B cell (primary cell): ENCODE data around the gene PDZD8. TPM values are rescaled to one million over a fixed set of nuclear protein-coding genes. Genes with fewer than 3 reads are reported as not detected.

Source experiments
- ATAC-seq: fragments of 200-7000 bp; cut with Tn5 transposase; one replicate; pipeline ENCODE4 v1.10.0; 2021; ENCODE audit warnings: low read depth, mild to moderate bottlenecking, moderate number of reproducible peaks, moderate library complexity
- CTCF ChIA-PET: fragments of 350-600 bp; sonication (Branson Sonifier 250); formaldehyde crosslinking; loops from one replicate; lab custom pipeline; 2021; ENCODE audit warnings: antibody characterized with exemption, inconsistent platforms; lab: Charles Lee
- POLR2A ChIA-PET: fragments of 350-600 bp; sonication (Branson Sonifier 250); formaldehyde crosslinking; loops from one replicate; lab custom pipeline; 2021; ENCODE audit warnings: antibody characterized with exemption; lab: Charles Lee
- DNase-seq: peaks from one replicate; pipeline ENCODE4 v3.0.0; 2013
- H2AFZ ChIP-seq: 2 replicates; pipeline ENCODE4 v1.6.1; 2012; ENCODE audit warnings: mild to moderate bottlenecking, low read depth, low read length; ENCODE audit not compliant: insufficient read depth, poor library complexity, severe bottlenecking
- H3K27ac ChIP-seq, 2 donors: 1 replicate in 1 of 2; 2 replicates in 1 of 2; pipeline ENCODE4 v1.5.1; 2012 to 2013; ENCODE audit warnings: low read length in 2 of 2, mild to moderate bottlenecking in 2 of 2, moderate library complexity in 1 of 2
- H3K27me3 ChIP-seq, 4 experiments: fragments of 200-600 bp in 1 of 4; sonication (generic) in 1 of 4; replicated peaks in 1 of 4; 1 replicate in 2 of 4; 2 replicates in 2 of 4; pipeline versions ENCODE4 v1.6.1 to v1.7.0; 2013 to 2016; ENCODE audit warnings: low read length in 3 of 4, mild to moderate bottlenecking in 2 of 4, mixed read lengths in 1 of 4, moderate library complexity in 1 of 4; ENCODE audit not compliant: insufficient read depth in 4 of 4, control insufficient read depth in 3 of 4; ENCODE audit errors: control extremely low read depth in 1 of 4
- H3K36me3 ChIP-seq, 2 experiments: replicated peaks in 1 of 2; 1 replicate in 1 of 2; 2 replicates in 1 of 2; pipeline versions ENCODE4 v1.6.1 to v1.7.1; 2013; ENCODE audit warnings: low read length in 1 of 2; ENCODE audit not compliant: insufficient read depth in 2 of 2, control insufficient read depth in 1 of 2; ENCODE audit errors: control extremely low read depth in 1 of 2, extremely low read depth in 1 of 2
- H3K4me1 ChIP-seq, 2 donors: fragments of 200-600 bp in 1 of 2; sonication (generic) in 1 of 2; 1 replicate in 1 of 2; 2 replicates in 1 of 2; pipeline versions ENCODE4 v1.5.1 to v1.6.1; 2013 to 2017; ENCODE audit warnings: low read length in 2 of 2; ENCODE audit not compliant: control insufficient read depth in 2 of 2, insufficient read depth in 2 of 2
- H3K4me2 ChIP-seq: replicated peaks from 2 replicates; pipeline ENCODE3; 2012; ENCODE audit warnings: mild to moderate bottlenecking, low read depth, low read length; ENCODE audit not compliant: poor library complexity, severe bottlenecking
- H3K4me3 ChIP-seq, 5 experiments: fragments of 200-600 bp in 1 of 5; sonication (generic) in 1 of 5; 1 replicate in 3 of 5; 2 replicates in 2 of 5; pipeline versions ENCODE4 v1.5.1 to v1.7.0; 2011 to 2016; ENCODE audit warnings: low read length in 4 of 5, mild to moderate bottlenecking in 4 of 5, low read depth in 2 of 5, control low read depth in 1 of 5, moderate library complexity in 1 of 5; ENCODE audit not compliant: insufficient read depth in 1 of 5; ENCODE audit errors: control extremely low read depth in 1 of 5, extremely low read depth in 1 of 5
- H3K79me2 ChIP-seq: fragments of 200-600 bp; sonication (generic); one replicate; pipeline ENCODE4 v1.6.0; 2016; ENCODE audit warnings: low read length; ENCODE audit not compliant: control insufficient read depth, insufficient read depth
- H3K9ac ChIP-seq: fragments of 200-600 bp; sonication (generic); 2 replicates; pipeline ENCODE4 v1.6.1; 2017; ENCODE audit warnings: mild to moderate bottlenecking, low read length, moderate library complexity
- H3K9me3 ChIP-seq, 3 donors: one replicate each; pipeline versions ENCODE4 v1.6.1 to v1.7.1; 2013; ENCODE audit warnings: low read length in 2 of 3; ENCODE audit not compliant: control insufficient read depth in 2 of 3, insufficient read depth in 1 of 3; ENCODE audit errors: control extremely low read depth in 1 of 3
- H4K20me1 ChIP-seq: 2 replicates; pipeline ENCODE4 v1.6.0; 2012; ENCODE audit warnings: mild to moderate bottlenecking, low read length; ENCODE audit not compliant: insufficient read depth, control insufficient read depth, poor library complexity, severe bottlenecking
- H3K27ac Mint-ChIP-seq: one replicate; pipeline ENCODE4 v1.8.0; 2021; ENCODE audit warnings: mixed read lengths
- H3K27me3 Mint-ChIP-seq: one replicate; pipeline ENCODE4 v1.8.0; 2021; ENCODE audit warnings: mixed read lengths
- H3K4me1 Mint-ChIP-seq: one replicate; pipeline ENCODE4 v1.8.0; 2021; ENCODE audit warnings: mixed read lengths
- H3K4me3 Mint-ChIP-seq: one replicate; pipeline ENCODE4 v1.8.0; 2021; ENCODE audit warnings: mixed read lengths
- H3K9me3 Mint-ChIP-seq: one replicate; pipeline ENCODE4 v1.8.0; 2022; ENCODE audit warnings: mixed read lengths; ENCODE audit not compliant: insufficient read depth
- CTCF ChIP-seq: fragments of 200-600 bp; IDR thresholded peaks from one replicate; pipeline ENCODE4 v1.8.0; 2022; ENCODE audit warnings: antibody characterized with exemption, mild to moderate bottlenecking
- EZH2 ChIP-seq: IDR thresholded peaks from 2 replicates; pipeline ENCODE4 v1.6.1; 2012; ENCODE audit warnings: borderline replicate concordance, low read depth, mild to moderate bottlenecking, moderate library complexity, low read length; ENCODE audit not compliant: insufficient read depth, poor library complexity, severe bottlenecking
- WGBS: methylation state at CpG from one replicate; pipeline ENCODE4 v1.1.5; 2013; ENCODE audit warnings: missing lambda C conversion rate; ENCODE audit not compliant: insufficient coverage; 5-methylcytosine and 5-hydroxymethylcytosine counted together
- intact Hi-C: fragments of 100-400 bp; cut with micrococcal nuclease; formaldehyde crosslinking; loops from one replicate; pipeline ENCODE4 v1.10.0; 2022
- polyA plus RNA-seq: library from polyadenylated mRNA; depleted of rRNA; stranded (reverse); fragments of >200 nt; gene quantifications from 2 replicates; pipeline ENCODE4 v1.2.3, GENCODE V29; 2012
- total RNA-seq, 2 donors: library from RNA; stranded (reverse); fragments of 120-200 nt in 1 of 2; gene quantifications; 1 replicate in 1 of 2; 2 replicates in 1 of 2; pipeline versions ENCODE4 v1.2.3 to v1.2.4, GENCODE V29; 2013 to 2022

PDZD8 gene
- total and polyA plus RNA-seq, 2 donors (not counting 1 experiment from before 2014, with no cell fraction given): 4.9 to 13.2 TPM

- H3K4me2 ChIP-seq: peak within 1 kb of the TSS; percentile 19
- no peak within 1 kb of the TSS for H3K9ac ChIP-seq
- TF ChIP-seq EZH2: no peak
- TF ChIP-seq CTCF: no peak
- H3K27me3 Mint-ChIP-seq: peaks cover 34% of the 10 kb centered on the region
- H3K27ac ChIP-seq: no peak within 1 kb of the TSS
- WGBS: 11% methylated on average over 93 of the region's 93 CpGs
- ATAC-seq: no peak
- peaks cover 1 to 31% (median 12%) of the 10 kb centered on the region in 3 donors for H3K9me3 ChIP-seq
- H3K4me3 Mint-ChIP-seq: peak within 1 kb of the TSS; percentile 24
- no peaks in the 10 kb centered on the region for H3K36me3 ChIP-seq
- H3K4me1 ChIP-seq: peaks cover 0 to 3% of the 10 kb centered on the region in 2 donors
- H2AFZ ChIP-seq: no peak within 1 kb of the TSS
- DNase-seq: no peak
- no peaks in the 10 kb centered on the region for H3K79me2 ChIP-seq
- ChIA-PET POLR2A (no interaction called here), CTCF (no interaction called here)
- H3K27me3 ChIP-seq: peaks cover 0 to 46% (median 9%) of the 10 kb centered on the region in 4 experiments
- peaks cover 7% of the 10 kb centered on the region for H3K9me3 Mint-ChIP-seq
- no peaks in the 10 kb centered on the region for H4K20me1 ChIP-seq
- no peak within 1 kb of the TSS for H3K27ac Mint-ChIP-seq
- H3K4me3 ChIP-seq: no peak within 1 kb of the TSS
- peaks cover 3% of the 10 kb centered on the region for H3K4me1 Mint-ChIP-seq
- intact Hi-C loops: no loop called here
Observed at GRCh38 chr10:117240621-117241529, 134.4 kb downstream of the PDZD8 start, which contains the start of gene SLC18A2. SLC18A2 (plus strand) TSS chr10:117241114; CDS start chr10:117241694, 580 bp downstream.
